GM18520 (cell line): ENCODE results near the gene PRM2.
"Not testable (repeated sequence)": the region's sequence is repeated elsewhere in the genome, so short reads cannot be mapped to it uniquely, and the experiment has no call there.

Source experiments
- ATAC-seq: cut with Tn5 transposase; IDR thresholded peaks from one replicate; pipeline ENCODE4 v1.9.1; 2021; ENCODE audit not compliant: unreplicated experiment

The PRM2 gene

DNA sequence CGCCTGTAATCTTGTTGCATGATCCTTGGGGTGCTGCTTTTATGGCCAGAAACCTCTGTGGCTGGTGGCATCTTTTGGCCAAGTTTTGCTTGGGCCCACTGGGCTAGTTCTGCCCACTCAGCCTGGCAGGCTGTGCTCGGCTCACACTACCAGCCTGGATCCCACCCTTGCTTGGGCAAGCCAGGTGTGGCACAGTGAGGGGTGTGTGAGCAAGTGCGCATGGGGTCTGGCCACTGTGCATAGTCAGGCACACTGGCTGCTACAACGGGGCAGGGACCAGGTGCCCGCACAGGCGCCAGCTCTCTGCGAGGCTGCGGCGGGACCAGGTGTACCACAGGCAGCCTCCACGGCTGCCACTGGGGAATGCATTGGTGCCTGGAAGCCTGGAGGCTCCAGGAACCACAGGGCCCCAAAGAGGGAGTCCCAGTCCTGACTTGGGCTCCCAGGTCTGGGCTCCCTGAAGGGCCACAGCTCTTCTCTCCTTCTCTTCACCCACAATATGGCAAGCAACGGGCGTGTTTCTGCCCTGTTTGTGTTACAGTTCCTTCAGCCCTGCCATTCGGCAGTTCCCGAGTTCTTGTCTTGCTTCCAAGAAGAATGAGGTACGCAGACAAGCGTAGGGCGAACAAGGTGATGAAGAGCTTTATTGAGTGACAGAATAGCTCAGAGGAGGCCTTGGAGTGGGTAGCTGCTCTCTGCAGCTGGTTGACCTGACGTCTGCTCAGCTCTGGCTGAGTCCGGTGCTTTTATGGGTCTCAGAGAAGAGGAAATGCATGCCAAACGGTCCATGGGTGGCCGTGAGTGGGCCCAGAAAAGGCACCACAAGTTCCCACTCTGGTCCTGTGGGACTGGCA lies 31.6 kb upstream of the PRM2 start:
- ATAC-seq, result no peak

DNA sequence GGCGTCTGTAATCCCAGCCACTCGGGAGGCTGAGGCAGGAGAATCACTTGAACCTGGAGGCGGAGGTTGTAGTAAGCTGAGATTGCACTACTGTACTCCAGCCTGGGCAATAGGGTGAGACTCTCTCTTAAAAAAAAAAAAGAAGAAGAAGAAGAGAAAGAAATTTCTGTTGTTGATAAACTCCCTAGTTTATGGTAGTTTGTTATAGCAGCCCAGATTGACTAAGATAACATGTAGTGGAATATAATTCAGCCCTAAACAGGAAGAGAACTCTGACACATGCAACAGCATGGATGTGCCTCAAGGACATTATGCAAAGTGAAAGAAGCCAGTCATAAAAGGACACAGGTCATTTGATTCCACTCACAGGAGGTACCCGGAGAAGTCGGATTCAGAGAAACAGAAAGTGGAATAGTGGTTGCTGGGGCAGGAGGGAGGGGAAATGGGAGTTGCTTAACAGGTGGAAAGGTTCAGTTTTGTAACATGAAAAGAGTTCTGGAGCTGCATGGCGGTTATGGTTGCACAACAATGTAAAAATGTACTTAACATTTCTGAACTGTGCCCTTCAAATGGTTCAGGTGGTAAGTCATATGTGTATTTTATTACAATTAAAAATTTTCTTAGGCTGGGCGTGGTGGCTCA lies 30.8 kb upstream of the PRM2 start:
- no peak for ATAC-seq

DNA sequence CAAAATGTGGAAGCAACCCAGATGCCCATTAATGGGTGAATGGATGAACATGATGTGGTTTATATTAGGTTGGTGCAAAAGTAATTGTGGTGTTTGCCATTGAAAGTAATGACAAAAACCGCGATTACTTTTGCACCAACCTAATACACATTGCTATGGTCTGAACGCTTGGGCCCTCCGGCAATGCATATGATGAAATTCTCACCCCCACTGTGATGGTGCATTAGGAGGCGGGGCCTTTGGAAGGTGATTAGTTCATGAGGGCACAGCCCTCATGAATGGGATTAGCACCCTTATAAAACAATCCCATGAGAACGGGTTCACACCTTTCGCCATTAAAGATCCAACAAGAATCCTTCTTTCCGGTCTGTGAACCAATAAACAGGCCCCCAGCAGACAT lies 30.1 kb upstream of the PRM2 start:
- no peak for ATAC-seq

DNA sequence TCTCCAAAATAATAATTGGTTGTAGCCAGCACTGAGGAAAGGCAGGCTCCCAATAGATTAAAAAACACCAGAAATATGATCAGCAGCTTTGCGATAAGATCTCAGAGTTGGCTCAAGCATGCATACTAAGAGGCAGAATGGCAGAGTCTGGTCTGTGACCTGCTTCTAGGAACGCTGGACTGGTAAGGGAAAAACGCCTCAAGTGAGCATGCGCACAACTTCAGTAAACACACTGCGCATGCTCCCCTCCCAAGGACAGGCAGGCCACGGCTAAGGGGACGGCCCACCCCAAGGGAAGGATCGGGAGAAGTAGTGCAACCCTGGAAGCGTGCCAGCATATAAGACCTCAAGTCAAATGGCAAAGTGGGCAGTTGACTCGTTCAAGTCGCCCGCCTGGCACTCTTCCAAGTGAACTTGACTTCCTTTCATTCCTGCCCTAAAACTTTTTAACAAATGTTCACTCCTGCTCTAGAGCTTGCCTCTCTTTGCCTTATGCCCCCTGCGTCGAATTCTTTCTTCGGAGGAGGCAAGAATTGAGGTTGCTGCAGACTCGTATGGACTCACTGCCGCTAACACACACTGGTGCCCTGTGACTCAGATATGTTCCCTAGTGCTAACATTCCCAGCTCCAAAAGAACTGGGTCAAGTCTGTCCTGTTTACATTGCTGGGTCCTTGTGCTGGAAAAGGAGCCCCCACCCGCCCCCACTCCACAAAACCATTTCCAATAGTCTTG lies 27.3 kb upstream of the PRM2 start:
- ATAC-seq, result no peak

DNA sequence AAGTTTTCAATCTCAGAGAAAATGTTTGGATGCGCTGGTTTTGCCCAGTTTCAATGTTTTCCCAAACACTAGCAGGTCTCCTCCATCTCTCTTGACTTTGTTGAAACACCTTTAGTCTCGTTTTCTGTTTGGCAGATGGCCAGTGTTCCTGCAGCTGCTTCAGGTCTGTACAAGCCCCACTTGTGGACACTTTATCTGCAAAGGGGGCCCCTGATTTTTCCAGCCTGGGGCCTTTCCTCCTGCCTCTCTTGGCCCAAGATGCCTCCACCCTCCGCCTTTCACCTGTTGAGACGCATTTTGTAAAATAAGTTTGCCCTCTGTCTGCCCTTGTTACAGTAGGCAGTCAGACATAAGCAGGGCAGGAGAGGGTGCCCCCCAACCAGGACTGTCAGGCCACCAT lies 26.7 kb upstream of the PRM2 start:
- ATAC-seq, result no peak

DNA sequence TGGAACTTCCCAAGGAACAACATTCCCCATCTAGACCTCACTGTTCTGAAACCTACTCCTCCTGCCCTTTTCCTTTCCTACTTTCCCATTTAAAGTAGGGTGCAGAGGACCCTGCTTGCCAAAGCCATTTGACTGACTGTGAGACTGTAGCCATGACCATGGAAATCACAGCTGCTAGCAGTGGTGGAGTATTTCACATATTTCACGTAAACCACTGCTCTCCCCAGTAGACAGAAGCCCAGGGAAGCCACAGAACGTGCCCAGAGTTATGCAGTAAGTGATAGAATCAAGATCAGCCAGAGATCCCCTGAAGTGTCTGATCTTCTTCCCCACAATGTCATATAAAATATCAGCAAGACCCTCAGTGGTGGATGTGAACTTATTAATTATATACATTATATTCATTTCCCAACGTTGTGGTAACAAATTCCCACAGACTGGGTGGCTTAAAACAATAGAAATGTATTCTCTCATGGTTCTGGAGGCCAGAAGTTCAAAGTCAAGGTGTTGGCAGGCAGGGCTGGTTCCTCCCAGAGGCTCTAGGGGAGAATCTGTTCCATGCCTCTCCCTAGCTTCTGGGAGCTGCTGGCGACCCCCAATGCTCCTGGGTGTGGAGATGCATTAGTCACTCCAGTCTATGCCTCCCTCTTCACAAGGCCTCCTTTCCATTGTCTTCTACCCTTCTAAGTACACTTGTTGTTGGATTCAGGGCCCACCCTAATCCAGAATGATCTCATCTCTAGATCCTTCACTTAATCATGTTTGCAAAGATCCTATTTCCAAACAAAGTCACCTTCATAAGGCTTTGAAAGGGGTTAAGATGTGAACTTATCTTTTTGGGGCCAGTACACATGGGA lies 25.6 kb upstream of the PRM2 start:
- no peak for ATAC-seq

DNA sequence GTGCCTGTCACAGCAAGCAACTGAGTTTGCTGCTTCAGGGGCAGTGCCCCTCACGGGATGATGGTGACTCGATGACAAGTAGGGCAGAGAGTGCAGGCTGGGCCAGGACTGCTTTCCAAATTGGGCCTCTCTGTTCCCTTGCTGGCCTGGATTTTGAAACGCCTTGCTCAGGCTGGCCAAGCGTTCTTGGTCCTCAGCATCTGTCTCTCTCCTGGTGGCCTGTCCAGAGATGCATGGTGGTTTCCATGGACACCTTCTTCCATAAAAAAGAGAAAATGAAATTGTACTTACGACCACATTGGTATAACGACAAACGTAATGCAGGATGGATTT lies 24.2 kb upstream of the PRM2 start:
- ATAC-seq, result no peak

DNA sequence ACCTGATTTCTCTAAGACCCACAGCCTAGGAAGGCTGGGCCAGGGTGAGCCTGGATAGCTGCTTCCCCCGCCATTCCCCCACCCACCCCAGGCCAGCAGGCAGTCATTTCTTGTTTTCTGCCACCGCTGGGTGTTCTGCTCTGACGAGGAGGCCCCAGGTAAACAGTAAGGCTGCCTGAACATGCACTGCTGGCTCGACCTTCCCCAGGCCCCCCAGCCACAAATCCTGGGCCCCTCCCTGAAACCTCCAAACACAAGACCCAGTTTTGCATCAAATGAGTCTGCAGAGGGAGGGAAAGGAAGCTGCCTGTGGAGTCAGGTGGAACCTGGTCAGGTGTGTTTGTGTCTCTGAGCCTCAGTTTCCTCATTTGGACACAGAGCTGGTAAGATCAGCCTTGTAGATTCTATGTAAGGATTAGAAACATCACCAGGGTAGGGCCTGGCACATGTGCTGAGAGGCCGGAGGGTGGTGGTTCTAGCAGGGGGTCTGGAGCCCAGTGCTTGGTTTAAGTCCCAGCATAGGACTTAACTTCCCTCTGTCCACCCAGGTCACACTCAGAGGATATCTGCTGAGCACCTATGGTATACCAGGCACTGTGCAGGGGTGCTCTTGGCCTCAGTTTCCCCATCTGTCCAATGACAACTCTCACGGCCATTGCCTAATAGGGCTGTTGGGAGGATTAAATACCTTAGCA lies 23.7 kb upstream of the PRM2 start:
- no peak for ATAC-seq

DNA sequence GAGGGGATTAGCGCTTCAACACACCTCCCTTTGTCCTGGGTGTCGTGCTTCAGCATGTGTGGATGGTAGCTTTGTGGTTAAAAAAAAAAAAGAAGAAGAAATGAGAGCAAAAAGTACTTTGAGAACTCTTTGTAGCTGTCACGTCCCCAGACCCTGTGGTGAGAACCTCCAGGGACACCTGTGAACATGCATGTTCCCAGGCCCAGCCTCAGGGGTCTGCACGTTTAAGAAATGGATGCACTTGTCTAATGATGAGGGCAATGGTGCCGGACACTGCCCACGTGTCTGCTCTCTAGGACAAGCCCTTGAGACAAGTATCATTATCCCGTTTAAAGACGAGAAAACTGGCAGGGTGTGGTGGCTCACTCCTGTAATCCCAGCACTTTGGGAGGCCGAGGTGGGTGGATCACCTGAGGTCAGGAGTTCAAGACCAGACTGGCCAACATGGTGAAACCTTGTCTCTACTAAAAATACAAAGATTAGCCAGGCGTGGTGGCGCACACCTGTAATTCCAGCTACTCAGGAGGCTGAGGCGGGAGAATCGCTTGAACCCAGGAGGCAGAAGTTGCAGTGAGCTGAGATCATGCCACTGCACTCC lies 22.8 kb upstream of the PRM2 start:
- ATAC-seq, result not testable (repeated sequence)

DNA sequence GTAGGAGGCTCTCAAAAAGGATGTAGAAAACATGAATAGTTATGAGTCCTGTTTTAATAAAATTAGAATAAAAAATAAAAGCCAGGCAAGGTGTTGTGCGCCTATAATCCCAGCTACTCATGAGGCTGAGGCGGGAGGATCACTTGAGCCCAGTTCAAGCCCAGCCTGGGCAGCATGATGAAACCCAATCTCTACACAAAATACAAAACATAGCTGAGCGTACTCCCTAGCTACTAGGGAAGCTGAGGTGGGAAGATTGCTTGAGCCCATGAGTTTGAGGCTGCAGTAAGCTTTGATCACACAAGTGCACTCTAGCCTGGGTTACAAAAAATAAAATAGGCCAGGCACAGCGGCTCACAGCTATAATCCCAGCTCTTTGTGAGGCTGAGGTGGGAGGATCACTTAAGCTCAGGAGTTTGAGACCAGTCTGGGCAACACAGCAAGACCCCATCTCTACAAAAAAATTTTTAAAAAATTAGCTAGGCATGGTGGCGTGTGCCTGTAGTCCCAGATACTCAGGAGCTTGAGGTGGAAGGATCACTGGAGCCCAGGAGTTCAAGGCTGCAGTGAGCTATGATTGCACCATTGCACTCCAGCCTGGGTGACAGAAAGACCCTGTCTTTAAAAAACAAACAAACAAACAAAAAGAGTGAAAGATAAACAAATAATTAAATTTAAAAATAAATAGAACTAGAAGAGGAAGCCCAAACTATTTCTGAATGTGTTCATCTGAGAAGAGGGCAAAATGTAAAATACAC lies 22.0 kb upstream of the PRM2 start:
- ATAC-seq, result no peak

DNA sequence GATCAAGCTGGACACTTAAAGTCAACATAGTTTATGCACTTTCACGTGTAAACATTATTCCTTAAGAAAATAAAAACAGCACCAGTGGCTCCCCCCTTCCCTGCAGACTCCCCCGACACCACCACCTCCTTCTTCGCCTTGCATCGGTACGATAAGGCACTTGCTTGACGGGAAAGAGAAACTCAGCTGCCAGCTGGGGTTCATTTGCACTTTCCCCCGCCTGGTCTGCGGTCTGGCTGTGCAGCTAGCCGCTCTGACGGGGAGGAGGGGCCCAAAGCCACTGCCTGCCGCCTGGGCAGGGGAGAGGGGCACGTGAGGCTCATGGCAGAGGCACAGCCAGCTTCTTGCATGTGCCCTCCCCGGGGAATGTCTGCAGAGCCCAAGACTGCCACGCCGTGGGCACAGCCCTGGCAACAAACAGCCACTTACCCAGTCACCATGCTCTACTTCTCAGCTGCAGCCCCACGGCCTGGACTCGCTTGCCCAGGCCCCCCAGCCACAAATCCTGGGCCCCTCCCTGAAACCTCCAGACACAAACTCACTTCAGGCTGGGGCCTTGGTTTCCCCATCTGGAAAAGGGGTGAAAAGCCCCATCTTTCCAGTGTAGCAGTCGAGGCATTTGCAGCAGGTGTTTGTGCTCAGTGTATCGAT lies 21.3 kb upstream of the PRM2 start:
- peak; percentile 78 for ATAC-seq

DNA sequence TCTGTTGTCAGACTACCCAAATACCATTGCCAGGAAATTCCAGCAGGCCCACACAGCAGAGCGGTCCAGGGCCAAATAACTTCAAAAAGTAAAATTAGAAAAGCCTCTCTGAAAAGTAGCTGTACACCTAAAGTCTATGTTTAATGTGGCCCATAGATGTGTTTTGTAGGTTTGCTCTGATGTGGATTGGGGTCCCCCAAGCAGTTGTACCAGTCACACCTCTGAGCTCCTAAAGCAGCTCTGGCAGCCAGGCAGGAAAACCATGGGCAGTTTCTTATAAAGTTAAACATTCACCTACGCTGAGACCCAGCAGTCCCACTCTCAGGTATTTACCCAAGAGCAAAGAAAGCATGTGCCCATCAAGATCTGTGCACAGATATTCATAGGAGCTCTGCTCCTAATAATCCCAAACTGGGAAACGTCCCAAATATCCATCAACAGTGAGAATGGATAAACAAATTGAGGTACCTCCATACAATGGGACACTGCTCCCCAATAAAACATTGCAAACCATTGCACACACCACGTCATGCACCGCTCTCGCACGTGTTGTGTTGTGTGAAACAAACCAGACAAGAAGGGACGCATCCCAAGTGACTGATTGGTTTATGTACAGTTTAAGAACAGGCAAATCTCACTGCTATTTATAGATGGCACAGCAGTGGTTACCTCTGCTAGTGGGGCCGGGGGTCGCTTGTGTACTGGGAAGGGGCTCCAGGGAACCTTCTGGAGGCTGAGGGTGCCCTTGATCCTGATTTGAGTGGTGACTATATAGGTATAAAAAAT lies 20.6 kb upstream of the PRM2 start:
- peak; percentile 11 for ATAC-seq

DNA sequence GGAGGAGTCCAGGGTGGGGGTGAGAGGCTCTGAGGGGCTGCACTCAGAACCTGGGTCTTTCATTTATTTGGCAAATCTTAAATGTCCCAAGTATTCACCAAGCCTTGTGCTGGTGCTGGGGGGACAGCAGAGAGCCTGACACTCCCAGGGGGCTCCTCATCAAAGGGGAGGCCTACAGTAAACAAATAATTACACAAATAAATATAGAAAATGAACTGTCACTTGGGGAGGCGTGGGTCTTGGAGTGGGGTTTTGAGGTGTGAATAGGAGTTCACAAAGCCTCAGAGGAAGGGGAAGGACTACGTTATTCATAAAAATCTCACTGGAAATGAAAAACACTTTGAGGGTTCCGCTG lies 20.0 kb upstream of the PRM2 start:
- ATAC-seq, result no peak

DNA sequence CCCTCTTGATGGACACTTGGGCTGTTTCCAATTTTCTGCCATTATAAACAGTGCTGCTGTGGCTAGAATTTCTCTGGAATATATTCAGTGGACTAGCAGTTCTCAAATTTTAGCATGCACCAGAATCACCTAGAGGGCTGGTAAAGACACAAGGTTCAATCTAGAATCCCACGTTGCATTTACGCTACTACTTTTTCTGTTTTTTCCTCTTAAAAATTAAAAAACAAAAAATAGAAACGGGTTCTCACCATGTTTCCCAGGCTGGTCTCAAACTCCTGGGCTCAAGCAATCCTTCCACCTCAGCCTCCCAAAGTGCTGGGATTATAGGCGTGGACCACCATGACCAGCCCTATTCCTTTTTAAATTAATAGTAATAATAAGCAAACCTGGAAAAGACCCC lies 19.4 kb upstream of the PRM2 start:
- ATAC-seq, result no peak

DNA sequence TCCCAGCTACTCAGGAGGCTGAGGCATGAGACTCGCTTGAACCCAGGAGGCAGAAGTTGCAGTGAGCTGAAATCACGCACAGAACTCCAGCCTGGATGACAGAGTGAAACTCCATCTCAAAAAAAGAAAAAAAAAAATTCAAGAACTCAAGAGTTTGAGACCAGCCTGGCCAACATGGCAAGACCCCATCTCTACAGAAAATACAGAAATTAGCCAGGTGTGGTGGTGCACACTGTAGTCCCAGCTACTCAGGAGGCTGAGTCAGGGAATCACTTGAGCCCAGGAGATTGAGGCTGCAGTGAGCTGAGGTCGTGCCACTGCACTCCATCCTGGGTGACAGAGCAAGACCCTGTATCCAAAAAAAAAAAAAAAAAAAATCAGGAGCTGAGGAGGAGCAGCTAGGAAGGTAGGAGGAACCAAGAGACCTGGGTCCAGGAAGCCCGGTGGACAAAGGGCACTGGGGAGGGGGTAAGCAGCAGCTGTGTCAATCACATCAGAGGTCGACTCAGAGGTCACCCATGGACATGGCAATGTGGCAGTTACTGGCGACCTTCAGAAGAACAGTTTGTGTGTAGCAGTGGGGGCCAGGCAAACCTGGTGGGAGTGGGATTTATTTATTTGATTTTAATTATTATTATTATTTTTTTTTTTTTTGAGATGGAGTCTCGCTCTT lies 15.9 kb upstream of the PRM2 start:
- ATAC-seq, result no peak

DNA sequence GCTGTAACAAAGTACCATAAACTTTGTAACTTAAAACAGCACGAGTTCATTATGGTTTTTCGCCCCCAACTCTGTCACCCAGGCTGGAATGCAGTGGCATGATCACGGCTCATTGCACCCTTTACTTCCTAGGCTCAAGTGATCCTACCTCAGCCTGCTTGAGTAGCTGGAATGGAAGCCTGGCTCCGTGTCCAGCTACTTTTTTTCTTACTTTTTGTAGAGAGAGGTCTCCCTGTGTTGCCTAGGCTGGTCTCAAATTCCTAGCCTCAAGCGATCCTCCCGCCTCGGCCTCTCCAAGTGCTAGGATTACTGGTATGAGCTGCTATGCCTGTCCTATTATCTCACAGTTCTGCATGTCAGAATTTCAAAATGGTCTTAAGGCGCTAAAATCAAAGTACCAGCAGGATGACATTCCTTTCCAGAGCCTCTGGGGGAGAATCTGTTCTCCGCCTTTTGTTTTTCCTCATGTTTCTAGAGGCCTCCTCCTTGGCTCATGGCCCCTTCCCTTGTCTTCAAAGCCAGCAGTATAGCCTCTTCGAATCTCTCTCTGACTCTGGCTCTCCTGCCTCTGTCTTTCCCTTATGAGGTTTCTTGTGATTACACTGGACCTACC lies 14.9 kb upstream of the PRM2 start:
- no peak for ATAC-seq
